Choroid plexus epithelial cell (primary cell): Measurements from ENCODE around the gene UTP3.
"Not testable (repeated sequence)": the region's sequence is repeated elsewhere in the genome, so short reads cannot be mapped to it uniquely, and the experiment has no call there.

Experiments
- DNase-seq: peaks from one replicate; pipeline ENCODE4 v3.0.0-alpha.2; 2010; ENCODE audit warnings: low read depth
- H3K4me3 ChIP-seq: 2 replicates; pipeline ENCODE4 v1.5.1; 2011; ENCODE audit warnings: low read depth, mild to moderate bottlenecking, control low read depth, low read length, moderate library complexity
- CTCF ChIP-seq: conservative IDR thresholded peaks from 2 replicates; pipeline ENCODE4 v1.5.1; 2011; ENCODE audit warnings: low read depth, mild to moderate bottlenecking, control low read depth, inconsistent platforms, low read length, moderate library complexity

Gene UTP3

GRCh38 chr4:70691661-70692060 is 3.3 kb downstream of the UTP3 start:
- H3K4me3 ChIP-seq: no peak overlapping the region
- DNase-seq: no peak
- TF ChIP-seq CTCF: no peak

GRCh38 chr4:70694633-70695032 is 6.3 kb downstream of the UTP3 start:
- DNase-seq, H3K4me3 ChIP-seq: not testable (repeated sequence)

GRCh38 chr4:70698435-70698834 is 10.1 kb downstream of the UTP3 start:
- not testable (repeated sequence) for DNase-seq, H3K4me3 ChIP-seq

- DNase-seq: no peak
- no peak for TF ChIP-seq CTCF
- H3K4me3 ChIP-seq: no peak overlapping the region
Measured at GRCh38 chr4:70700712-70701111, 12.4 kb downstream of the UTP3 start.

- no peak for DNase-seq
- H3K4me3 ChIP-seq: no peak overlapping the region
- no peak for TF ChIP-seq CTCF
Measured at GRCh38 chr4:70701271-70701670, 12.9 kb downstream of the UTP3 start.

GRCh38 chr4:70702592-70702991 is 14.3 kb downstream of the UTP3 start:
- not testable (repeated sequence) for DNase-seq, H3K4me3 ChIP-seq

- no peak for DNase-seq
- TF ChIP-seq CTCF: no peak
- peak overlapping the region; percentile 77 for H3K4me3 ChIP-seq
Measured at GRCh38 chr4:70703619-70704214, 15.4 kb downstream of the UTP3 start.

GRCh38 chr4:70704215-70704930 is 16.0 kb downstream of the UTP3 start:
- H3K4me3 ChIP-seq: peak overlapping the region; percentile 77
- peak; percentile 69 for DNase-seq
- peak; percentile 44 for TF ChIP-seq CTCF
